Body of pancreas (tissue), 4 donors: ENCODE results near the gene CCDC27. TPM values are rescaled to one million over a fixed set of nuclear protein-coding genes. Genes with fewer than 3 reads are reported as not detected.

ENCODE experiments used
- ATAC-seq: fragments of 150-250 bp; one replicate; pipeline ENCODE4 v1.9.1; 2016
- DNase-seq, 4 donors: peaks; one replicate each; pipeline ENCODE4 v3.0.0-alpha.2; 2019
- H3K27ac ChIP-seq, 4 donors: fragments of 200-600 bp; sonication (generic); 1 replicate in 3 of 4; 2 replicates in 1 of 4; pipeline versions ENCODE4 v1.5.1 to v1.6.1; 2016 to 2019; ENCODE audit warnings: mild to moderate bottlenecking in 1 of 4, mixed read lengths in 1 of 4, moderate library complexity in 1 of 4
- H3K27me3 ChIP-seq, 2 donors: fragments of 200-600 bp; sonication (generic); one replicate each; pipeline ENCODE4 v1.6.0; 2016; ENCODE audit warnings: mild to moderate bottlenecking in 1 of 2
- H3K36me3 ChIP-seq, 2 donors: fragments of 200-600 bp; sonication (generic); replicated peaks in 1 of 2; 2 replicates each; pipeline ENCODE4 v1.5.1; 2016; ENCODE audit warnings: low read depth in 2 of 2; ENCODE audit not compliant: insufficient read depth in 1 of 2
- H3K4me1 ChIP-seq: fragments of 200-600 bp; sonication (generic); one replicate; pipeline ENCODE4 v1.6.0; 2016
- H3K4me3 ChIP-seq, 2 donors: fragments of 200-600 bp; sonication (generic); 1 replicate in 1 of 2; 2 replicates in 1 of 2; pipeline ENCODE4 v1.5.1; 2016 to 2019
- H3K9me3 ChIP-seq, 3 donors: fragments of 200-600 bp; sonication (generic); 1 replicate in 2 of 3; 2 replicates in 1 of 3; pipeline ENCODE4 v1.5.1; 2016
- CTCF ChIP-seq, 7 experiments: fragments of 450-650 bp in 4 of 7; fragments of 200-600 bp in 3 of 7; sonication (generic) in 3 of 7; IDR thresholded peaks; one replicate each; pipeline ENCODE4 v1.5.1; 2016 to 2019; ENCODE audit warnings: antibody characterized with exemption in 7 of 7
- POLR2A ChIP-seq, 3 donors: fragments of 450-650 bp; IDR thresholded peaks; one replicate each; pipeline ENCODE4 v1.6.1; 2016; ENCODE audit warnings: antibody characterized with exemption in 3 of 3, mild to moderate bottlenecking in 2 of 3
- whole genome bisulfite sequencing, 2 donors: methylation state at CpG; one replicate each; pipeline ENCODE4 v1.1.5; 2017; 5-methylcytosine and 5-hydroxymethylcytosine counted together
- intact Hi-C: fragments of 100-400 bp; cut with DNase I; formaldehyde crosslinking; loops from one replicate; pipeline ENCODE4 v1.15.1; 2023
- total RNA-seq, 2 donors: library from RNA; depleted of rRNA; stranded (reverse); fragments of >200 nt; gene quantifications; one replicate each; pipeline ENCODE4 v1.1.0, GENCODE V29; 2016

Gene CCDC27
- total RNA-seq, 2 donors from 2014 or later = not detected

- H3K27me3 ChIP-seq = no peaks in the 10 kb centered on the region
- peak; percentile 28 for ATAC-seq
- H3K9me3 ChIP-seq = no peaks in the 10 kb centered on the region
- H3K36me3 ChIP-seq = no peaks in the 10 kb centered on the region
- H3K27ac ChIP-seq = no peak overlapping the region
- WGBS, 2 donors = 8% methylated on average over 15 of the region's 19 CpGs; no CpG with 5 or more reads in 1 of the 2 donors
- TF ChIP-seq CTCF (IDR thresholded peaks at IDR 0.05) (no peak), POLR2A (IDR thresholded peaks at IDR 0.05) (no peak)
- peak; percentile 34 to 65 (median 48) for DNase-seq
- intact Hi-C loops = no loop called here
- H3K4me3 ChIP-seq = no peak overlapping the region
- H3K4me1 ChIP-seq = peaks cover 10% of the 10 kb centered on the region
Observed at GRCh38 chr1:3708791-3709190, 43.5 kb upstream of the CCDC27 start.

- H3K4me3 ChIP-seq = no peak overlapping the region
- ATAC-seq = no peak
- H3K9me3 ChIP-seq = no peaks in the 10 kb centered on the region
- intact Hi-C loops = no loop called here
- no peak for TF ChIP-seq POLR2A (IDR thresholded peaks at IDR 0.05)
- TF ChIP-seq CTCF (IDR thresholded peaks at IDR 0.05) = no peak
- H3K36me3 ChIP-seq = no peaks in the 10 kb centered on the region
- DNase-seq = no peak
- no peaks in the 10 kb centered on the region for H3K27me3 ChIP-seq
- peaks cover 10% of the 10 kb centered on the region for H3K4me1 ChIP-seq
- 88 to 91% methylated on average over 5 to 15 of the region's 15 CpGs for WGBS, 2 donors
- H3K27ac ChIP-seq = no peak overlapping the region
Observed at GRCh38 chr1:3710251-3710650, 42.0 kb upstream of the CCDC27 start.

GRCh38 chr1:3711381-3711779 is 40.9 kb upstream of the CCDC27 start:
- Histone ChIP-seq H3K27me3 (no peaks in the 10 kb centered on the region), H3K27ac (no peak overlapping the region), H3K36me3 (no peaks in the 10 kb centered on the region), H3K9me3 (no peaks in the 10 kb centered on the region), H3K4me3 (no peak overlapping the region), H3K4me1 (peaks cover 10% of the 10 kb centered on the region)
- no peak for DNase-seq
- TF ChIP-seq CTCF (IDR thresholded peaks at IDR 0.05) = no peak
- TF ChIP-seq POLR2A (IDR thresholded peaks at IDR 0.05) = no peak
- WGBS, 2 donors = 60% methylated on average over 9 of the region's 11 CpGs; no CpG with 5 or more reads in 1 of the 2 donors
- intact Hi-C loops = no loop called here
- no peak for ATAC-seq

GRCh38 chr1:3711780-3712451 is 40.3 kb upstream of the CCDC27 start:
- Histone ChIP-seq H3K27ac (no peak overlapping the region), H3K4me1 (peaks cover 10% of the 10 kb centered on the region), H3K36me3 (no peaks in the 10 kb centered on the region), H3K4me3 (no peak overlapping the region), H3K9me3 (no peaks in the 10 kb centered on the region), H3K27me3 (no peaks in the 10 kb centered on the region)
- intact Hi-C loops = no loop called here
- TF ChIP-seq CTCF (IDR thresholded peaks at IDR 0.05) (no peak), POLR2A (IDR thresholded peaks at IDR 0.05) (no peak)
- no peak for DNase-seq
- 69 to 86% methylated on average over 18 to 21 of the region's 24 CpGs for WGBS, 2 donors
- no peak for ATAC-seq
